ENCODE results near the gene KCNK15. TPM values are rescaled to one million over a fixed set of nuclear protein-coding genes. Genes with fewer than 3 reads are reported as not detected.

The KCNK15 gene
- total and polyA plus RNA-seq, 9 of the 15 experiments (the other 6 are each of a cell fraction or from before 2014, with no cell fraction given): 0.03 to 0.30 (median 0.17) TPM; not detected in 5

- TF ChIP-seq POLR2B (IDR thresholded peaks at IDR 0.05; ENCODE audit: low read depth, partially characterized antibody): no peak
- TF ChIP-seq ATF1 (CRISPR knock-in tag; IDR thresholded peaks at IDR 0.05): no peak
- TF ChIP-seq ATF1 (tag; IDR thresholded peaks at IDR 0.05): no peak
- no peak for TF ChIP-seq LEF1 (IDR thresholded peaks at IDR 0.05)
- no peak for TF ChIP-seq ZNF263 (CRISPR knock-in tag; IDR thresholded peaks at IDR 0.05; ENCODE audit: borderline replicate concordance)
Observed at GRCh38 chr20:44716309-44717106, 29.2 kb upstream of the KCNK15 start (continued).

DNA sequence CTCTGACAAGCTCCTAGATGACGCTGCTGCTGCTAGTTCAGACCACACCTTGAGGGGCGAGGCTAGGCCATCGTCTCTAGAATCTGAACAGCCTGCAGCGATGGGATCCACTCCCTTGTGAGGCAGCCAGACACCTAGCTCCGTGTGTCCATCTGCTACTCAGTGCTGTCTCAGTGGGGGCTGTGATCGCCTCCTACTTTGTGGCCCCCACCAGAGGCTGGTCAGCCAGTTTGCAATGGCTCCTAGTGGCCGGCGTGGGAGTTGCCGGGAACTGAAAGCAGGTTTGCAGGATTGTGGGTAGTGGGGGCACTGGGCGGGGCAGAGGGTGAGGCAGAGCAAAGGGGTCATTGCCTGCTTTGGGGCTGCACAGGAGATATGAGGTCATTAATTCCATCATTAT lies 27.7 kb upstream of the KCNK15 start:
- Histone ChIP-seq H3K9me3 (replicated peaks; ENCODE audit: control insufficient read depth, insufficient read depth, low read depth, low read length) (no peaks in the 10 kb centered on the region), H3K36me3 (ENCODE audit: control insufficient read depth, insufficient read depth, low read length) (no peaks in the 10 kb centered on the region), H3K9me1 (ENCODE audit: control insufficient read depth, insufficient read depth, low read length) (no peaks in the 10 kb centered on the region), H3K4me3 (no peak overlapping the region), H4K20me1 (replicated peaks; ENCODE audit: control insufficient read depth, insufficient read depth, low read length) (peaks cover 8% of the 10 kb centered on the region; the same call in 1 of the 2 replicates), H3K9ac (ENCODE audit: insufficient read depth in 1 of 2, low read depth in 2 of 2, low read length in 2 of 2) (no peak overlapping the region), H2AFZ (ENCODE audit: low read depth, low read length) (no peak overlapping the region), H3K4me2 (ENCODE audit: insufficient read depth, low read length) (no peak overlapping the region), H3K27me3 (ENCODE audit: control insufficient read depth in 2 of 2, insufficient read depth in 2 of 2, low read length in 2 of 2) (peaks cover 24 to 74% of the 10 kb centered on the region in 2 experiments), H3K27ac (ENCODE audit: extremely low read depth, low read depth, low read length) (no peak overlapping the region), H3K4me1 (replicated peaks in 1 of 2; ENCODE audit: control insufficient read depth in 2 of 2, insufficient read depth in 2 of 2, low read length in 2 of 2) (peaks cover 0 to 17% of the 10 kb centered on the region in 2 experiments; a peak in 2 of 5 replicates), H3K79me2 (ENCODE audit: control insufficient read depth, insufficient read depth, low read length) (no peaks in the 10 kb centered on the region)
- ATAC-seq (peak; percentile 90), DNase-seq (ENCODE audit: extremely low read depth in 1 of 4, low spot score in 3 of 4) (peak; percentile 31 to 79 (median 64)), FAIRE-seq (no peak)
- intact Hi-C loops (cut with micrococcal nuclease) (no loop called here), in situ Hi-C loops (cut with MboI) (no loop called here)
- WGBS (ENCODE audit: insufficient coverage, low coverage, missing lambda C conversion rate): 1% methylated on average over 10 of the region's 10 CpGs
- ChIA-PET POLR2A (interaction anchor here (1.3 kb wide), 1 partner anchor 12 kb away, joined by 7 read pairs; no protein-coding TSS in a partner anchor), CTCF (ENCODE audit: low intra/inter-chr PET ratio) (no interaction called here)
- BruUV-seq (replicated peaks): no TSS peak
- no peak for TF ChIP-seq JUND (IDR thresholded peaks at IDR 0.05; ENCODE audit: borderline replicate concordance, low read depth, low read length)
- TF ChIP-seq JUND (tag; IDR thresholded peaks at IDR 0.05; ENCODE audit: borderline replicate concordance, low read depth, low read length): no peak
- no peak for TF ChIP-seq ZNF778 (CRISPR knock-in tag; IDR thresholded peaks at IDR 0.05)
- no peak for TF ChIP-seq HNRNPH1 (optimal IDR thresholded peaks at IDR 0.05; ENCODE audit: low read depth, low read length)
- no peak for TF ChIP-seq GTF2A2 (tag; IDR thresholded peaks at IDR 0.05)
- TF ChIP-seq, protein P1, sequence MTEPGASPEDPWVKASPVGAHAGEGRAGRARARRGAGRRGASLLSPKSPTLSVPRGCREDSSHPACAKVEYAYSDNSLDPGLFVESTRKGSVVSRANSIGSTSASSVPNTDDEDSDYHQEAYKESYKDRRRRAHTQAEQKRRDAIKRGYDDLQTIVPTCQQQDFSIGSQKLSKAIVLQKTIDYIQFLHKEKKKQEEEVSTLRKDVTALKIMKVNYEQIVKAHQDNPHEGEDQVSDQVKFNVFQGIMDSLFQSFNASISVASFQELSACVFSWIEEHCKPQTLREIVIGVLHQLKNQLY (CRISPR knock-in tag; conservative IDR thresholded peaks at IDR 0.05): no peak
- TF ChIP-seq NR1H2 (CRISPR knock-in tag; IDR thresholded peaks at IDR 0.05): no peak
- TF ChIP-seq, protein P2, sequence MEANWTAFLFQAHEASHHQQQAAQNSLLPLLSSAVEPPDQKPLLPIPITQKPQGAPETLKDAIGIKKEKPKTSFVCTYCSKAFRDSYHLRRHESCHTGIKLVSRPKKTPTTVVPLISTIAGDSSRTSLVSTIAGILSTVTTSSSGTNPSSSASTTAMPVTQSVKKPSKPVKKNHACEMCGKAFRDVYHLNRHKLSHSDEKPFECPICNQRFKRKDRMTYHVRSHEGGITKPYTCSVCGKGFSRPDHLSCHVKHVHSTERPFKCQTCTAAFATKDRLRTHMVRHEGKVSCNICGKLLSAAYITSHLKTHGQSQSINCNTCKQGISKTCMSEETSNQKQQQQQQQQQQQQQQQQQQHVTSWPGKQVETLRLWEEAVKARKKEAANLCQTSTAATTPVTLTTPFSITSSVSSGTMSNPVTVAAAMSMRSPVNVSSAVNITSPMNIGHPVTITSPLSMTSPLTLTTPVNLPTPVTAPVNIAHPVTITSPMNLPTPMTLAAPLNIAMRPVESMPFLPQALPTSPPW (CRISPR knock-in tag; IDR thresholded peaks at IDR 0.05): peak; percentile 35
- TF ChIP-seq SMARCB1 (IDR thresholded peaks at IDR 0.05; ENCODE audit: insufficient read length, low read depth): no peak
- TF ChIP-seq MAZ (CRISPR knock-in tag; conservative IDR thresholded peaks at IDR 0.05 in 1 of 2, IDR thresholded peaks at IDR 0.05 in 1 of 2): peak in 1 of 2 experiments; percentile 55; a peak in 1 of 4 replicates
- no peak for TF ChIP-seq ZFX (CRISPR knock-in tag; IDR thresholded peaks at IDR 0.05)
- TF ChIP-seq ARID1B (IDR thresholded peaks at IDR 0.05): no peak
- TF ChIP-seq PTTG1 (tag; IDR thresholded peaks at IDR 0.05; ENCODE audit: low read depth): no peak
- TF ChIP-seq HIVEP1 (CRISPR knock-in tag; IDR thresholded peaks at IDR 0.05): no peak
- TF ChIP-seq ZKSCAN3 (CRISPR knock-in tag; IDR thresholded peaks at IDR 0.05): no peak
- TF ChIP-seq HDAC6 (IDR thresholded peaks at IDR 0.05; ENCODE audit: low read depth, low read length): no peak
